Hepatocyte (in vitro differentiated cells): Measurements from ENCODE around the gene C19orf73. TPM values are rescaled to one million over a fixed set of nuclear protein-coding genes. Genes with fewer than 3 reads are reported as not detected.

Source experiments
- DNase-seq: peaks from one replicate; pipeline ENCODE4 v3.0.0-alpha.2; 2016; ENCODE audit warnings: low spot score
- H2AFZ ChIP-seq: fragments of 200-600 bp; sonication (generic); 2 replicates; pipeline ENCODE4 v1.6.0; 2016; ENCODE audit warnings: antibody characterized with exemption, mild to moderate bottlenecking
- H3K27ac ChIP-seq: fragments of 200-600 bp; sonication (generic); 2 replicates; pipeline ENCODE4 v1.5.1; 2016; ENCODE audit warnings: mild to moderate bottlenecking
- H3K27me3 ChIP-seq: fragments of 200-600 bp; sonication (generic); 2 replicates; pipeline ENCODE4 v1.6.1; 2016
- H3K36me3 ChIP-seq: fragments of 200-600 bp; sonication (generic); replicated peaks from 2 replicates; pipeline ENCODE4 v1.5.1; 2016; ENCODE audit warnings: low read depth; ENCODE audit not compliant: insufficient read depth
- H3K4me1 ChIP-seq: fragments of 200-600 bp; sonication (generic); 2 replicates; pipeline ENCODE4 v1.5.1; 2016; ENCODE audit warnings: mild to moderate bottlenecking, moderate library complexity; ENCODE audit not compliant: insufficient read depth
- H3K4me2 ChIP-seq: fragments of 200-600 bp; sonication (generic); 2 replicates; pipeline ENCODE4 v1.6.0; 2016
- H3K4me3 ChIP-seq: fragments of 200-600 bp; sonication (generic); 2 replicates; pipeline ENCODE4 v1.5.1; 2016; ENCODE audit warnings: mild to moderate bottlenecking
- H3K79me2 ChIP-seq: fragments of 200-600 bp; sonication (generic); 2 replicates; pipeline ENCODE4 v1.6.0; 2017; ENCODE audit warnings: mild to moderate bottlenecking
- H3K9me2 ChIP-seq: fragments of 200-600 bp; sonication (generic); replicated peaks from 2 replicates; pipeline ENCODE4 v1.6.0; 2017; ENCODE audit warnings: mild to moderate bottlenecking; ENCODE audit not compliant: insufficient read depth
- H3K9me3 ChIP-seq: fragments of 200-600 bp; sonication (generic); 2 replicates; pipeline ENCODE4 v1.5.1; 2016; ENCODE audit warnings: low read depth, mild to moderate bottlenecking
- H4K20me1 ChIP-seq: fragments of 200-600 bp; sonication (generic); 2 replicates; pipeline ENCODE4 v1.6.0; 2016; ENCODE audit warnings: mild to moderate bottlenecking; ENCODE audit not compliant: insufficient read depth, poor library complexity, severe bottlenecking
- CTCF ChIP-seq: fragments of 200-600 bp; sonication (generic); IDR thresholded peaks from 2 replicates; pipeline ENCODE4 v1.5.1; 2016; ENCODE audit warnings: antibody characterized with exemption, mild to moderate bottlenecking; ENCODE audit not compliant: poor library complexity
- EZH2 ChIP-seq: fragments of 200-600 bp; sonication (generic); IDR thresholded peaks from 2 replicates; pipeline ENCODE4 v1.6.1; 2016; ENCODE audit warnings: antibody characterized with exemption, mild to moderate bottlenecking, borderline replicate concordance
- EZH2phosphoT487 ChIP-seq: fragments of 200-600 bp; sonication (generic); IDR thresholded peaks from one replicate; pipeline ENCODE4 v1.6.1; 2018; ENCODE audit warnings: antibody characterized with exemption, mild to moderate bottlenecking, low read depth, moderate library complexity; ENCODE audit not compliant: unreplicated experiment, severe bottlenecking
- WGBS: methylation state at CpG from one replicate; pipeline ENCODE4 v1.1.6; 2016; ENCODE audit warnings: low lambda C conversion rate; ENCODE audit errors: missing lambda C conversion rate; 5-methylcytosine and 5-hydroxymethylcytosine counted together
- polyA plus RNA-seq: library from polyadenylated mRNA; unstranded; fragments of >200 nt; fragmentation: Nextera tagmentation; extraction: Ambion mirVana; gene quantifications from 2 replicates; pipeline ENCODE4 v1.2.1, GENCODE V29; 2016
- total RNA-seq: library from RNA; depleted of rRNA; stranded (reverse); fragments of >200 nt; gene quantifications from 2 replicates; pipeline ENCODE4 v1.2.3, GENCODE V29; 2014

Gene C19orf73
- total and polyA plus RNA-seq, 2 experiments from 2014 or later = 1.9 to 2.7 TPM

DNA sequence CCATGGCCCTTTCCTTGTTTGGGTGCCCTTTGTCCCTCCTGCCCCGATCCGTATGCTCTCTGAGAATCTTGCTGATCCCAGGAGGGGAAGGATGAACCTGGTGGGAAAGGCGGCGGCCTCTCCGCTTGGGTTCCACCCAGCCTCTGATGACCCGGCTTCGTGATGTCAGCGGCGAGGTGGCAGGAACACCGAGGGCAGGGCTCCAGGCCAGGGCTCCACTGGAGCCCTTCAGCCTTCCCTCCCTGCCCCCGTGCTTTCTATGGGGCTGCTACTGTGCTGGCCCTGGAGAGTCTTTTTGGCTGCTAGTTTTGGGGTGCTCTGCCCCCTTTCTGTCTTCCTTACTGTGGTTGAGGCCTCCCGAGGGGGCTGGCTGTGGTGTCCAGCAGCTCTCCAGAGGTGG, 16.6 kb downstream of the C19orf73 start:
- H3K27ac ChIP-seq = no peak overlapping the region
- H3K27me3 ChIP-seq = no peaks in the 10 kb centered on the region
- peaks cover 27% of the 10 kb centered on the region for H3K79me2 ChIP-seq
- H3K36me3 ChIP-seq = no peaks in the 10 kb centered on the region
- TF ChIP-seq EZH2phosphoT487 = no peak
- no peaks in the 10 kb centered on the region for H3K9me2 ChIP-seq
- peaks cover 44% of the 10 kb centered on the region for H4K20me1 ChIP-seq
- no peaks in the 10 kb centered on the region for H3K4me1 ChIP-seq
- WGBS = 96% methylated on average over 12 of the region's 12 CpGs
- no peak overlapping the region for H3K4me3 ChIP-seq
- H3K4me2 ChIP-seq = no peak overlapping the region
- no peak for DNase-seq
- H3K9me3 ChIP-seq = no peaks in the 10 kb centered on the region
- H2AFZ ChIP-seq = no peak overlapping the region

GRCh38 chr19:49101160-49101559, 17.8 kb downstream of the C19orf73 start:
- 92% methylated on average over 10 of the region's 12 CpGs for WGBS
- Histone ChIP-seq H3K79me2 (peaks cover 33% of the 10 kb centered on the region), H3K36me3 (no peaks in the 10 kb centered on the region), H3K27ac (no peak overlapping the region), H3K4me1 (no peaks in the 10 kb centered on the region), H3K9me3 (no peaks in the 10 kb centered on the region), H2AFZ (no peak overlapping the region), H3K27me3 (no peaks in the 10 kb centered on the region), H4K20me1 (peaks cover 42% of the 10 kb centered on the region), H3K4me2 (no peak overlapping the region), H3K4me3 (no peak overlapping the region), H3K9me2 (no peaks in the 10 kb centered on the region)
- TF ChIP-seq CTCF (no peak), EZH2 (no peak), EZH2phosphoT487 (no peak)
- no peak for DNase-seq

- 90% methylated on average over 4 of the region's 4 CpGs for WGBS
- H3K36me3 ChIP-seq = no peaks in the 10 kb centered on the region
- no peak for DNase-seq
- no peaks in the 10 kb centered on the region for H3K27me3 ChIP-seq
- peaks cover 46% of the 10 kb centered on the region for H3K79me2 ChIP-seq
- H4K20me1 ChIP-seq = peaks cover 64% of the 10 kb centered on the region
- no peak overlapping the region for H3K27ac ChIP-seq
- no peak overlapping the region for H3K4me2 ChIP-seq
- no peak overlapping the region for H2AFZ ChIP-seq
- H3K9me2 ChIP-seq = no peaks in the 10 kb centered on the region
- TF ChIP-seq CTCF (no peak), EZH2phosphoT487 (no peak), EZH2 (no peak)
- no peaks in the 10 kb centered on the region for H3K9me3 ChIP-seq
- H3K4me1 ChIP-seq = no peaks in the 10 kb centered on the region
- no peak overlapping the region for H3K4me3 ChIP-seq
These were observed 20.1 kb downstream of the C19orf73 start for GRCh38 chr19:49098795-49099194.

DNA sequence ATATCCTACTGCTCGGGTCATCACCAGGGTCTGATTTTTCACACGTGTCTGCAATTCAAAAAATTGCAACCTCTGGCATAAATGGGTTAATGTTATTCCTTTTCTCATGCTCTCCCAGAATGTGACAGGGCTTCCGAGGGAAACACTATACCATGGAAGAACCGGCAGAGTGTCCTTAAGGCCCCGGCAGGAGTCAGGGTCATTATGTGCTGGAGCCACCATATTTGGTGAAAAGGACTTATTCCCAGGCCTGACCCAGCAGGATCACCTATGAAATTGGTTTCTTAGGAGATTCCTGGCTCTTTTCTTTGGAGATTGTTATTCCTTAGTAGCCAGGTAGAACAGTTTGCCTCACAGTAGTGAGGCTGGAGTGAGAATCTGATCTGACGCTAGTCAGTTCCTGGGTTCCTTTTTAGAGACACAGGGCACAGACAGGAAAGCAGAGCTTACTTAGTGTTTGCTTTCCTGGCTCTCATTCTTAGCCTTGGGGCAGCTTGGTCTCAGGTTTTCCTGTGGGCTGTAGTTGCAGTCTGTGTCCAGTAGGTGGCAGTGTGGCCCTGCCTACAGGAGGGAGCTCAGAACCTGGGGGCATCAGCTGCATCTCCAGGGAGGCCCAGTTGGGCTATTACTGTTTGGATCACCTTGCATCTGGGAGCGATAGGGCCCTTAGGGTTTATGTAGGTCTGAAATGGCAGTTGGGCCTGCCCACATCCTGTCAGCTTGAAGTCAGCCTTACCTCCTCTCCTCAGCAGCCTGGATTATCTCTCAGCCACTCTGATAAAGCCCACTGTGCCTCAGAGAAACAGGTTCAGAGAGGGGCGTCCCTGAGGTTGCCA, 21.3 kb downstream of the C19orf73 start:
- Histone ChIP-seq H3K27me3 (no peaks in the 10 kb centered on the region), H3K4me1 (no peaks in the 10 kb centered on the region), H3K27ac (peak overlapping the region; percentile 3), H2AFZ (no peak overlapping the region), H3K79me2 (peaks cover 55% of the 10 kb centered on the region), H3K9me2 (no peaks in the 10 kb centered on the region), H3K9me3 (no peaks in the 10 kb centered on the region), H3K4me3 (no peak overlapping the region), H4K20me1 (peaks cover 58% of the 10 kb centered on the region), H3K4me2 (no peak overlapping the region), H3K36me3 (no peaks in the 10 kb centered on the region)
- DNase-seq = peak; percentile 83
- 50% methylated on average over 8 of the region's 8 CpGs for WGBS
- peak; percentile 97 for TF ChIP-seq CTCF
- TF ChIP-seq EZH2phosphoT487 = no peak
- TF ChIP-seq EZH2 = no peak
